ENCODE results near the gene ARHGAP24.
A peak's percentile ranks its signal among the peaks of the same experiment; 100 is the strongest.

DNA sequence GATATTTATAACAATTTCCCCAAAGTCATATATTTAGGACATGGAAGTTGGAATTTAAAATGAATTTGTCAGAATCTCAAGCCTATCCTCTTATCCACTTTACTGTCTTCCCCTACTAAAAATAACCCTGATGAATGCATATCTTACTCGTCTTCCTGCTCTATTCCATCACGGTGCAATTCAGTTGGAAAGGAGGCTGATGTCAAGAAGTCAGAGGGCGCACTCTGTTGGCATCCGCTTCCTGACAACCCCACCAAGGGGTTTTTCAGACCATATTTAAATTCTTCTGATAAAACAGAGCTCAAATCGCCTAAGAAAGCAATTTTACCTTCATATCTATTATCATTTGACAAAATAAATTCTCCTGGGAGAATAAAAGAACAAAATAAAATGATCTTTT lies 233.5 kb downstream of the ARHGAP24 start:
- peak; percentile 12; the same call in 1 of the 2 replicates for TF ChIP-seq CTCF (IDR thresholded peaks at IDR 0.05)
- no peak for TF ChIP-seq POLR2AphosphoS5 (IDR thresholded peaks at IDR 0.05; ENCODE audit: low read depth, low read length)
- no peak for TF ChIP-seq TCF7L2 (IDR thresholded peaks at IDR 0.05; ENCODE audit: low read depth, low read length)
